Fibroblast of gingiva (primary cell): ENCODE data around the gene DIPK1B.
A peak's percentile ranks its signal among the peaks of the same experiment; 100 is the strongest.

Source experiments
- DNase-seq: peaks from one replicate; pipeline ENCODE4 v3.0.0-alpha.2; 2011; ENCODE audit warnings: low read depth

DIPK1B gene

DNA sequence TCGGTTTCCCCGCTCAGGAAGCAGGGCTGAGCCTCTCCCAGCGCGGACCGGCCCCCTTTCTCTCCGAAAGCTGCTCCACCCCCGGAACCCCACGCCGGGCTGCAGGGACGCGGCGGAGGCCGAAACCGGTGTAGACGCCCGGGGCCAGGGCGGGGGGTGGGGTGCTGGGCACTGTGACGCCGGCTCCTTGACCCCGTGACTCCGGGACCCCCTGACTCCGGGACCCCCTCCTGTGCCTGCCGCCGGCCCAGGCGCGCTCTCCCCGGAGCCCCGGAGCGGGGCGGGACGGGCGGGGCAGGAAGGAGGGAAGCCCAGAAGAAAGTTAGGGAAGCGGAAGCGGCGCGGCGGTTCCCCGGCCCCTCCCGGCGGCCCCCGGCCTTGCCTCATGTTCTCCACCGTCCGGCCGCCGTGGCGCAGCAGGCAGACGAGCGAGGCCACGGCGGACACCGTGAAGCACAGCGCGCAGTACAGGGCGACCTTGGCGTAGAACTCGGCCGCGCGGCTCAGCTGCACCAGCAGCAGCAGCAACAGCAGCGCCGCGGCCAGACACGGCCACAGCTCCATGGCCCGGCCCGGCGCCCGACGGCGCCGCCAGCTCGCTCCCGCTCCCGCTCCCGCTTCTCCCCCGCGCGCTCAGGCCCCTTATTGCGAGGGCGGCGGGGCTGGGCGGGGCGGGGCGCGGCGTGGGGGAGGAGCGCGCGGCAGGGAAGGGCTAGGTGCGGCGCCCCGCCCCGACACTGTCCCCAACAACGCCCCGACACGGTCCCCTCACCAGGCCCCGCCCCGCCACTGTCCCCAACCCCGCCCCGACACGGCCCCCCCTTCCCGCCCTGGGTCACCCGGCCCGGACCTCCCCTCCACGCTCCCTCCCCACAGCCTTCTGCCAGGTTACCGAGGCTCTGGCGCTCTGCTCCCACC lies 25.3 kb upstream of the DIPK1B start, which contains the start of gene AGPAT2:
Gene AGPAT2 (minus strand): TSS at position 664 of the 918 bp plus-strand sequence. CDS start 100 bp downstream, at position 564.
- DNase-seq, result peak; percentile 42

DNA sequence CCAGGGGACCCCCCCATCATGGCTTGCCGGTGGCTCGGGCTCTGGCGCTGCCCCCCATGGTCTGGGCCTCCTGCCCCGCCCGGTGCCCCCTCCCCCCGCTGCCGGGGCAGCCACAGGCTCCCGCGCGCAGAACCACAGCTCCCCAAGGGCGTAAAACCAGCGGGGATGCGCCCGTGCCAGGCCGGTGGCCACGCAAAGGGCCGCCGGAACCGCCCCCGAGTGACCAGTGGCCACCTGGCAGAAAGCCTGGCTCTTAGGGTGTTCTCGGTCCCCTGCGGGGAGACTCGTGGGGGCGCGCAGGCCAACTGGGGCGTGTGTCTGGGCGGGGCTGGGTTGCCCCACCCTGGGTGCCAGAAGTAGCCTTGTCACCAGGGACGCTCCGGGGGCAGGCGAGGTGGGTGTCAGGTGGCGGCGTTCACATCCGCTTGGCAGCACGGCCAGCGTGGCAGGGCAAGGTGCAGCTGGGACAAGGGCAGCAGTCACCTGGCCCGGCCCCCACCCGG lies 24.6 kb upstream of the DIPK1B start:
- no peak for DNase-seq

DNA sequence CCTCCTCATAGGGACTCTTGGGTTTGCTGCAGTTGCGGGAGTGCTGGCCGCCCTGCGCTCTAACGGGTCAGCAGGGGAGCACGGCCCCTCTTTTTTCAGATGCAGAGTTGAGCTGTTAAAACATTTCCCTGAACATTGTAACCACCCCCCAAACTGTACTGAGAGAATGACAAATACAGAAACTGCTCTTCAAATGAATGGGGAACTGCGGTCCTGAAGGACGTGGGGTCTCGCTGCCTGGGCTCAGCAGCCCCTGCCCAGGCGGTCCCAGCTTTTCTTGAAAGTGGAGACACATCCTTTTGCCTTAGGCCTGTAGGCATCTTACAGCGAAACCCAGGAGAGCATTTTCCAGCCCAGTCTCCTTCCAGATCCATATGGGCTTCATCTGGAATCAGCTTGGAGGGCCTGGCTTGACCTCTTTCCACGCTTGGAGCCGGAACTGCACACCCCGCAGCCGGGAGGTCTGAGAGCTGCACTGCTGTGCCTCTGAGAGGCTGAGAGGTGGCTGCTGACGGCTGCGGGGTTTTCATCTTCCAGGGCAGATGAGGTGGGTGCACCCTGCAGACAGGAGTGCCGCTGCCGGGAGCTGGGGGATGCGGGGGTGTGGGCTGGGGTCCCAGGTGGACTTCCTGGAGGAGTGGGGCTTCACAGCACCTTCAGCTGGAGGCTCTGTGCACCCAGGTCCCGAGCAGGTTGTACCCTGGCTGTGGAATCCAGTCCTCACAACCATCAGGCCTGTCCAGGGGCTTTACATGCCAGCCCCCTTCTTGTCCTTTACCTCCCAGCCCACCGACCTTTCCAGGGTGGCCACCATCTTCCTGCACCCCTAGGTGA lies 23.9 kb upstream of the DIPK1B start:
- no peak for DNase-seq

DNA sequence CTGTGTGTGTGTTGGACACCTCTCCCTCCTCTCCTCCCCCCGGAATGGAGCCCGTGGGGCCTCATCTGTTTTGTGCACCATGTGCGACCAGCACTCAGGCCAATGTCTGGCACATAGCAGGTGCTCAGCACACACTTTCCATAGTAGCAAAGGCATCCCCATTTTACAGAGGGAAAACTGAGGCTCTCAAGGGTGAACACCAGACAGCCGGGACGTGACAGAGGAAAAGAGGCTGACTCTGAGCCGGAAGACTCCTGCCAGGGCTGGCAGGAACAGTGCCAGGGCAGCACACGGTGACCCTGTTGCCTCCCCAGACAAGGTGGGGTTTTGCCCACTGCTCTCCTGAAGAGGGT lies 23.3 kb upstream of the DIPK1B start:
- DNase-seq, result no peak

DNA sequence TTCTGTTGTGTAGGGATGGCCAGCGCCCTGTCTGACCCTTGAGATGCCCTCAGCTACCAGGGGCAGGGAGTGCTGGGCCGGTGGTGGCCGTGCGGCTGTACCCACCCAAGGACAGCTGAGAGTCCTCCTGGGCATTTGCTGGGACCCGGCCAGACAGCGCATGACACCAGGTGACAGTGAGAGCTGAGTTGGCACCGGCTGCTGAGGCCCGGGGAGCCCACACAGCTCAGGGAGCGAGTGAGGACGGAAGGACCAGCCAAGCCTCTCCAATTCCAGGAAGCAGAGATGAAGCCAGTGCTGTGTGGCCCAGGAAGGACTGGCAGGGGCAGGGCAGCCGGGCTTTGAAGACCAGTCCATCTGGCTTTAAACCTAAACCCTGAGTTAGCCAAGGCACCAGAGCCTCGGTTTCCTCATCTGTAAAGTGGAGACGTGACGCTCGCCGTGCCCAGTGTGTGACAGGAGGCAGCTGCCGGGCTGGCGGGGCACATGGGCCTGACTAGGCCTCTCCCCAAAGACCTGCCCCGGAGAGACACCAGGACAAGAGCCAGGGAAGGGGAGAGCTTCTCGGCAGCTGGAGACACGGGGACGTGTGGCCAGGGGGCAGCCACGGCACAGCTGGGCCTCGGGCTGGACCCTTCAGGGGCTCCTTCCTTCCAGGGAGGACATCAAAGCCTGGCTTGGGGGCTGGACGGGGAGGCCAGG lies 22.1 kb upstream of the DIPK1B start:
- no peak for DNase-seq

DNA sequence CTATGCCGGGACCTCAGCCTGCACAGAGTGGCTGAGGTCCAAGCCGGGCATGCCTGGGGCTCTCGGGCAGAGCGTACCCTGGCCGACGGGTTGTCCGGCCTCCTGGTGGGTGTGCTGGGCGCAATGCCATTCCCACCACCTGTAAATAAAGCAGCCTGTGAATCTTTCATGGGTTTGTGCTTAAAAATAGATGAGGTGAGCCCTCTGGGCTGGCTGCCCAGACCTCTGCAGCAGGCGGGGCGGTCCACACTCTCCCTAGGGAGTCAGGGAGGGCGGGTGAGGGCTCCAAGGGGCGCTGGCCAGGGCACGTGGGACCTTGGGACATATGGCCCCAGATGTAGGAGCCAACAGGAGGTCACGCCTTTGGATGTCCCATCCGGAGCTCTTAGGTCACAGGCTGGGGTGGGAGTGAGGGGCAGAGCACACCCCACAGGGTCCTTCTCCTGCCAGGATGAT lies 21.5 kb upstream of the DIPK1B start:
- DNase-seq, result no peak

DNA sequence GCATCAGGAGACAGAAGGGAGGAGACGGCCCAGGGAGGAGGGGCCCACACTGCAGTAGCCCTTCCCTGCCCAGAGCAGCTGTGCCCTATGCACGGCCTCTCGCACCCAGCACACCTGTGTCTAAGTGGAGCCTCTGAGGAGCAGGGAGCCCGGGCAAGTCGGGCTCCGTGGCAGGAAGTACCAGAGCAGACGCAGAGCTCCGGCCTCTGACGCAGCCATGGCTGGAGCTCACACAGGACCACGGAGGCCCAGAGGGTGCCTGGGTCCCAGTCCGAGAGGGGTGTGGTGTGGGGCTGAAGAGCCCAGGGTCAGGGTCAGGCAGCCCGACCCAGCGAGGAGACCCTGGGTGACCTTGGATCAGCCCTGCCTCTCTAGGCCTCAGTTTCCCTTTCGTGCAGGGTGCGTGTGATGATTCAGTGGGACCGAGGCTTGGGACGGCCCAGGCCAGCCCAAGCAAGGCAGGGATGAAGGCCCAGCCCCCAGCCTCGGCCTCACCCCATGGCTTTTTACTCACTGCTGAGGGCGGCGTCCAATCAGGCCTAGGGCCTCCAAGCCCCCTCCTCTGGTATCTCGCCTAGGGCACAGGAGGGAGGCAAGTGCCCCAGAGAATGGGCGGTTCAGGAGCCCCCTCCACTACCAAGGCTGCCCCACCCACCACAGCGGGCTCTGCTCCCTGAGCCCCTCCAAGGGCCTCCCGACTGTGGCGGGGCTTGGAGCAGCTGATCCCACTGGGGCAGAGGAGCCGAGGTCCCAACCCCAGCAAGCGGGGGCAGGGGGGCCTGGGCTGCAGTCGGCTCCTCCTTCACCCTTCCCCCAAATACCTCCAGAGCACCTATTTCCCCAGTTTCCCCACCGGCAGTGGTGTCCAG lies 20.8 kb upstream of the DIPK1B start:
- DNase-seq, result no peak

DNA sequence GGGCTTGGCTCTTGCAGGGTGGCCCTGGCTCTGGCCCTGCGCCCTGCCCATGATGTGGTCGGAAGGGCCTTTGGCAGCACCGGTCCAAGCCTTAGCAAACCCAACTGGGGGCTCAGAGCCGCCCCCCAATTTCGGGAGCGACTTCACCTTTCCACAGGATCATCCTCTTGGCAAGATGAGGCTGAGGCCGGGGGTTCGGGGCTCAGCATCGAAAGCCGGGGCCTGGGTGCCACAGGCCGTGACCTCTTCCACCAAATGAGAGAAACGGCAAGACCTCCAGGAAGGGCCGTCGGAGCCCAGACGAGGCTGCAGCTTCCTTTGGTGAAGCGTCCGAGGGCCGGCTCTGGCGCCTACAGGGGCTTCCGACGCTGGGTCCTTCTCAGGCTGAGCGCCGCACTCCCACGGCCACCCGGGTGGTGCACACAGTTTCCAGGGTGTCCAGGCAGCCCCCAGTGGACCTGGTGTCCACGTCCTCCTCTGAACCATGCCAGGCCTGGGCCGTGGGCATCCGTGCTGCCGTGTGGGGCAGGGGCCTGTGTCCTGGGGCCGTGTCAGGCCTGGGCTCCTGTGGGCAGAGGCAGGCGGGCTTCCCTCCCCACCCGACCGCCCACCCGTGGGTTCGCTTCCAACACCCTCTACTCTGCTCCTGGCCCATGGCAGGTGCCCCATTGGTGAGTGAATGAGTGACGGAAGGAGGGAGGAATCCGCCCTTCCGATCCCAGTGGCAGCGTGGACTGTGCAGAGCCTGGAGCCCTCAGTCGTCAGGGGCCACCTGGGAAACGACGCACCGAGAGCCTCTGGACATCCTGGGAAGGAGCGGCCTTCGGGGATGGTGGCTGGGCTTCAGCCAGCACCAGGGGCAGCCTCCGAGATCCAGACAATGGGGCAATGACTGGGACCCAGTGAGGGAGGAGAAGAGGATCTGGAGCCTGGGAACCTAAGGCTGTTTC lies 19.9 kb upstream of the DIPK1B start:
- no peak for DNase-seq

DNA sequence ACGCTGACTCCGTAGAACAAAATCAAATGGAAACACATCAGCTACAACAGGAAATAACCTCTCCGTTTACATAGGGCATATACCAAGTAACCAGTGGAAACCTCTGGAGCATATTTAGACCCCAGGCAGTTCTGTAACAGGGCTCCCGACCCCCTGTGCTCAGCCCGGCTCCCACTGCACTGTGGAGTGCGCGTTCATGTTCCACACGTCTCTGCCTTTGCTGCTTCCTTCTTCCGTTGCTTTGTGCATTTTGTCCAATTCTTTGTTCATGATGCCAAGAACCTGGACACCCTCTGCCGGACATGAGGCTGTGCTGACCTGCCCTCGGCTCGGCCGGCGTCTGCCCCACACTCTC lies 19.3 kb upstream of the DIPK1B start:
- DNase-seq, result no peak

DNA sequence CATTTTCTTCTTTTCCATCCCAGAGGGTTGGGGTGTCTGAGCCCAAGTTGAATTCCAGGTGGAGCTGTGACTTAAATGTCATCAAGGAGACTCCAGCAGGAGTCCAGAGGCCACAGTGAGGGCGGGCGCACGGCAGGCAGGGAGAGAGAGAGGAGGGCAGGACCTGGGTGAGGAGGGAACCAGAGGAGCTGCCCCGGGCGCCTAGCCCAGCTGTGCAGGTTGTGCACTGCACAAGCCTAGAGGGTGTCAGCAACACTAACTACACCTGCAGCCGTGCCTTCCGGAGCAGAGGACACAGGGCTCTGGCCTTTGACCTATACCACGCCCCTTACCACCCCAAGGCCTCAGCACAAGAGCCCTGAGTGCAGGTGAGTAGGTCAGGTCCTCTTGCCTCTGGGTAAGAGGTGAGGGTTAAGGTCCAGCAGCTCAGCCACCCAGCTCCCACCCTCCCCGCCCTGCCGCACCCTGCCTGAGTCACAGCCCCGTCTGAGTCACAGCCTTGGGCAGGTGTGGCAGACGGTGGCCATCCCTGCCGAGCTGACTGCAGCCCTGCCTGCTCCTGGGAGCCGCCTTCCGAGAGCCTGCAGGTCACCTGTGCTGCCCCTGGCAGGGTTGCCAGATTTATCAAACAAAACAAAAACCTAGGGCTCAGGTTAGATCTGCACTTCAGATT lies 18.7 kb upstream of the DIPK1B start:
- no peak for DNase-seq

DNA sequence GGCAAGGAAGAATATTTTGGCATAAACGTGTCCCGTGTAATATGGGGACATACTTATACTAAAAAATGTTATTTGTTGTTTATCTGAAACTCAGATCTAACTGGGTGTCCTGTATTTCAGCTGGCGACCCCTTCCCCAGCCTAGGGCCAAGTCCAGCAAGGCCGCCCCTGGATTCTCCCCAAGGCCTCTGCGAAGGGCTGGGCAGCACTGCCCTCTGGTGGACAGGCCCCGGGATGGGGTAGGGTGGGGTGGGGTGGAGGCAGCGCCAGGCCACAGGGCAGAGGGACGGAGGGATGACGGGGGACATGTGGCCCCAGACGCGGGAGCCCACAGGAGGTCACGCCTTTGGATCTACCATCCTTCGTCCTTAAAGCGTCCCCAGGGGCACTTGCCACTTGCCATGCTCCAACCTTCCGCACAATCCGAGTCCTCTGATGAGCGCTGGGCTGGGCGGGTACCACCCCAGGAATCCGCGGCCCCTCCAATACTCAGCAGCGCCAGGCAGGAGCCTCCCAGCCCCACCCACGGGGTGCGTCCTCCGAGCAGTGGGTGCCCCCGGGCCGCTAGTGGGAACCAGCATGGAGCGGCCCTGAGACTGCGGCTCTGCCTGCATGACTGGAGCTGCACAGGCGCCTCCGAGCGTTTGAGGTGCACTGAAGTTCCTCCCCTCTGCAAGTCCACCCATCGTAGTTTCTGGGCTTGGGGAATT lies 18.1 kb upstream of the DIPK1B start:
- no peak for DNase-seq

DNA sequence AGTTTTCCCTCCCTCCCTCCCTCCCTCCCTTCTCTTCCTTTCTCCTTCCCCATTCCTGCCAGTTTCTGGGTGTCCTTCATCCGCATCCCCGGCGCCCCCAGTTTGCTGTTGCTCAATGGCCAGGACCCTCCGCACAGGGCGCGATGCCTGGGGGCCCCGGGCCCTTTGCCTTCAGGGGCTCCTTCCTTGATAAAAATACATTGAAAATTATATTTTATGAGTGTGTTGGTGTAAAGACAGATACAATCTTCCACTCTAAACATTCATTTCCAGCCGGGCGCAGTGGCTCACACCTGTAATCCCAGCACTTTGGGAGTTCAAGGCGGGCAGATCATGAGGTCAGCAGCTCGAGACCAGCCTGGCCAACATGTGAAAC lies 17.5 kb upstream of the DIPK1B start:
- DNase-seq, result no peak

DNA sequence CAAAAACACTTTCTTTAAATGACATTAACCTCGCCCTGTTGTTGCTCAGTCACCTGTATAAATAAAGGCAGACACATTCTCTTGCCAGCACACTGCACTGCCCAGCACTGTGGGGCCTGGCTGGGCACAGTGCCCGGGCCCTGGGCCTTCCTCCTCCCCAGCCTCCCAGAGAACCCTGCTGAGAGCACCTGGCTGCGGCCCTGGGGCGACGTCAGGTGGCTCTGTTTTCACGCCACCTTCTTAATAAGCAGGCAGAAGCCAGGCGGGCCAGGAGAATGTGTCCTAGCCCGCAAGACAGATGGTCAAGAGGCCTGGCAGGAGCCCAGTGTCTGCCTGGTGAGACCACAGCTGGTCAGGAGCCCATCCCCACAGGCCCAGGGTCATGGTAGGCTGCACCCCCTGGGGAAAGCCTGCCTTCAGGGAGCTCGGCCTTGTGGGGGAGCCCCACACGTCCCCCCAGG lies 16.9 kb upstream of the DIPK1B start:
- no peak for DNase-seq

DNA sequence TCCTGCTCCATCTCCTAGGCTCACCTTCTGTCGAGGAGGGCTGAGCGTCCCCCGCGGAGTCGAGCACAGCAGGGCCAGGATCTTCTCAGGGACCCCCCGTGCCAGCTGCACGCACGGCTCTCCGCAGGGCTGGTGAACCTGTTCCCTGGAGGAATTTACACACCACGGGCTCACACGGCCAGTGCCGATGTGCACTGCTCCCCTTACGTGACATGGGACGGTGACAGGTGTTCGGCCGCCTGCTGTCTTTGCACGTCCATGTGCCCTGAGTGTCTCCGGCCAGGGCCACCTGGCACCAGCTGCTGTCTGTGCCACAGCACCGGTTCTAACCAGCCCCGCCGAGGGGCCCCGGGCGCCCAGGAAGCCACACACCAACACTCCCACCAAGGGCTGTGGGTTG lies 16.4 kb upstream of the DIPK1B start:
- no peak for DNase-seq

DNA sequence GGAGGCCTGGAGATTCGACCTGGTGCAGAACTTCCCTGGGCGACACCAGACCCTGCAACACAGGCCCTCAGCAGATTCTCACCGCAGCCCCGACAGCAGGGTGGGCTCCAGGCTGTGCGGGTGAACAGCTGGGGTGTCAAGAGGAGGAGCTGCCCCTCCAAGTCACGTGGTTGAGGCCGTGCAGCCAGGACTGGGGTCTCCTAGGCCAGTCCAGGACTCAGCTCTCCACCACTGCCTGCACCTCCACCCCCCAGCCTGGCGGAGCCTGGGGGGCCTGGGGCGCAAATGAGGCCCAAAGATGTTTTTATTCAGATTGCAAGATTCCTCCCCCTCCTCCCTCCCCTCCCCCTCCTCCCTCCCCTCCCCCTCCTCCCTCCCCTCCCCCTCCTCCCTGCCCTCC lies 15.9 kb upstream of the DIPK1B start:
- DNase-seq, result no peak

DNA sequence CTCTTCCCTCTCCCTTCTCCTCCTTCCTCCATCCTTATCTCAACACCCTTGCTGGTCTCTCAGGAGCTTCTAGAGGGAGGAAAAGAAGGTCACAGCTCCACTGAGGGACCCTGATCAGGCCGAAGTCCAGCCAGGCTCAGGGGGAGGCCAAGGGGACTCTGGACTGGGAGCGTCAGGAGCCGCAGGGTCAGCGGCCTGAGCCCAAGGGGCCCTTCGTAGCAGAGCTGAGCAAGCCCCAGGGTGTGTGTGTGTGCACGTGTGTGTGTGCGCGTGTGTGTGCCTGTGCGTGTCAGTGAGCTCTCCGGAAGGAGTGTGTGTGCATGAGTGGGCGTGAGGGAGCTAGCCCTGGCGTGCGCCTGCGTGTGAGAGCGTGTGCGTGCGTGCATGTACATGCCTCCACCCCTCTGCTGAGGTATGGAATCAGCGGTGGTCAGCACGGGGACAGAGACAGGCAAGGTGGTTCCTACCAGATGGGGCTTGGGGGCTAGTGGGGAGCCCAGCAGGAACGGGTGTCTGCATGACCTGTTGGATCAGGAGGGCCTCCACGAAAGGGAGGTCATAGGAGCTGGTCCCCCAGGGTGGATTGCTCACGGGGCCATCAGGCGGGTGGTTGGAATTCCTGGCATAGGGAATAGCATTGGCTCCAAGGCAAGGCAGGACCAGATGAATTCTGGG lies 15.1 kb upstream of the DIPK1B start:
- DNase-seq, result no peak

DNA sequence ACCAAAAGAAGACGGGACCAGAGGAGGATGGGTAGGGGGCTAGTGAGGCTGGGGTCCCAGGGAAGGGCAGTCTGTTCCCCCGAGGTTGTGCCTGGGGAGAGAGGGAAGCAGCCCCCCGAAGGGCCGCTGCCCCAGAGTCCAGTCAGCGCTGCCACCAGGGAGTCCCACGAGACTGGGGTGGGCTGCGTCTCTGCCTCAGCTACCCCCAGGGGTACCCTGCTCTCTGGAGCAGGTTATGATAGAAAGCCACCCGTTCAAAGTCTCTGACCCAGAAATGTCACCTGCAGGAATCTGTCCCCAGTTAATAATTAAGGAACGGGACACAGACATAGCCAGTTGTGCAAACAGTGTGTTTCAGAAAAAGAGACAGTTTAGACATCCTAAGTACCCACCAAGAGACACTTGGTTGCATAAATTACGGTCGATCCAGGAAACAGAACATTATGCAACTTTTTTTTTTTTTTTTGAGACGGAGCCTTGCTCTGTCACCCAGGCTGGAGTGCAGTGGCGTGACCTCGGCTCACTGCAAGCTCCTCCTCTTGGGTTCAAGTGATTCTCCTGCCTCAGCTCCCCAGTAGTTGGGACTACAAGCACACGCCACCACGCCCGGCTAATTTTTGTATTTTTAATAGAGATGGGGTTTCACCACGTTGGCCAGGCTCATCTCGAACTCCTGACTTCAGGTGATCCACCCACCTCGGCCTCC lies 14.4 kb upstream of the DIPK1B start:
- DNase-seq, result no peak
